Sigmoid colon (tissue), 7 donors: ENCODE results near the gene CACNA1A. TPM values are rescaled to one million over a fixed set of nuclear protein-coding genes. Genes with fewer than 3 reads are reported as not detected.

Experiments
- DNase-seq: peaks from one replicate; pipeline ENCODE4 v3.0.0-alpha.2; 2019
- H3K27ac ChIP-seq, 4 donors: fragments of 200-600 bp; sonication (generic); one replicate each; pipeline ENCODE4 v1.5.1; 2016 to 2019; ENCODE audit warnings: mild to moderate bottlenecking in 1 of 4
- H3K27me3 ChIP-seq, 3 donors: fragments of 200-600 bp; sonication (generic); one replicate each; pipeline ENCODE4 v1.5.1; 2019; ENCODE audit warnings: mild to moderate bottlenecking in 1 of 3
- H3K36me3 ChIP-seq, 4 donors: fragments of 200-600 bp; sonication (generic); one replicate each; pipeline ENCODE4 v1.5.1; 2016 to 2019
- H3K4me1 ChIP-seq, 4 donors: fragments of 200-600 bp; sonication (generic); one replicate each; pipeline ENCODE4 v1.5.1; 2017 to 2019
- H3K4me3 ChIP-seq, 4 donors: fragments of 200-600 bp; sonication (generic); one replicate each; pipeline ENCODE4 v1.5.1; 2017 to 2019; ENCODE audit warnings: mild to moderate bottlenecking in 2 of 4, moderate library complexity in 1 of 4
- H3K9me3 ChIP-seq, 4 donors: fragments of 200-600 bp in 3 of 4; sonication (generic) in 3 of 4; one replicate each; pipeline versions ENCODE4 v1.5.1 to v1.6.1; 2013 to 2019
- CTCF ChIP-seq, 4 experiments: fragments of 450-650 bp in 3 of 4; fragments of 200-600 bp in 1 of 4; IDR thresholded peaks; one replicate each; pipeline ENCODE4 v1.5.1; 2016 to 2019; ENCODE audit warnings: antibody characterized with exemption in 4 of 4, mild to moderate bottlenecking in 3 of 4, moderate library complexity in 2 of 4
- EP300 ChIP-seq, 4 donors: sonication (generic); formaldehyde crosslinking; IDR thresholded peaks; one replicate each; pipeline ENCODE4 v1.6.1; 2017; ENCODE audit warnings: antibody characterized with exemption in 4 of 4
- POLR2A ChIP-seq, 2 donors: fragments of 450-650 bp; IDR thresholded peaks; one replicate each; pipeline ENCODE4 v1.6.1; 2016; ENCODE audit warnings: antibody characterized with exemption in 2 of 2, mild to moderate bottlenecking in 2 of 2, moderate library complexity in 2 of 2
- POLR2AphosphoS5 ChIP-seq, 4 donors: sonication (generic); formaldehyde crosslinking; IDR thresholded peaks; one replicate each; pipeline ENCODE4 v1.6.1; 2017; ENCODE audit warnings: antibody characterized with exemption in 4 of 4
- WGBS, 2 donors: extraction: QIAGEN DNeasy Blood & Tissue Kit; methylation state at CpG; one replicate each; pipeline ENCODE4 v1.1.7; 2013; 5-methylcytosine and 5-hydroxymethylcytosine counted together
- intact Hi-C: fragments of 100-400 bp; cut with DNase I; formaldehyde crosslinking; loops from one replicate; pipeline ENCODE4 v1.15.1; 2023
- polyA plus RNA-seq, 3 donors: library from polyadenylated mRNA; stranded (reverse); fragments of 200-250 nt; gene quantifications; one replicate each; pipeline ENCODE4 v1.2.3, GENCODE V29; 2013
- total RNA-seq, 4 donors: library from RNA; depleted of rRNA; stranded (reverse); fragments of >200 nt; gene quantifications; one replicate each; pipeline ENCODE4 v1.1.0, GENCODE V29; 2016
- donor health status: healthy with polysubstance abuse.
- donor health status: Bipolar disorder and iron deficiency.
- donor health status: healthy.

The CACNA1A gene
- total and polyA plus RNA-seq, 7 donors = 0.14 to 3.6 (median 1.6) TPM; not detected in 1

GRCh38 chr19:13275016-13275722, 231.1 kb downstream of the CACNA1A start:
- intact Hi-C loops = loop anchor here (10.0 kb wide), 1 partner anchor 440 kb away; no protein-coding TSS in a partner anchor
- no peak for DNase-seq
- peaks cover 0 to 2% (median 0%) of the 10 kb centered on the region in 4 donors for H3K9me3 ChIP-seq
- TF ChIP-seq CTCF (IDR thresholded peaks at IDR 0.05) (no peak), EP300 (IDR thresholded peaks at IDR 0.05) (no peak), POLR2A (IDR thresholded peaks at IDR 0.05) (no peak), POLR2AphosphoS5 (IDR thresholded peaks at IDR 0.05) (no peak)
- H3K36me3 ChIP-seq = no peaks in the 10 kb centered on the region
- H3K4me3 ChIP-seq = no peak overlapping the region
- H3K27me3 ChIP-seq = no peaks in the 10 kb centered on the region
- no peak overlapping the region for H3K27ac ChIP-seq
- H3K4me1 ChIP-seq = no peaks in the 10 kb centered on the region
- WGBS, 2 donors = 76 to 84% methylated on average over 10 of the region's 10 CpGs

GRCh38 chr19:13270514-13271105, 235.7 kb downstream of the CACNA1A start:
- WGBS, 2 donors = 90 to 93% methylated on average over 5 of the region's 5 CpGs
- intact Hi-C loops = loop anchor here (10.0 kb wide), 1 partner anchor 444 kb away; no protein-coding TSS in a partner anchor
- DNase-seq = no peak
- TF ChIP-seq POLR2A (IDR thresholded peaks at IDR 0.05) (no peak), CTCF (IDR thresholded peaks at IDR 0.05) (no peak), EP300 (IDR thresholded peaks at IDR 0.05) (no peak), POLR2AphosphoS5 (IDR thresholded peaks at IDR 0.05) (no peak)
- peaks cover 0 to 2% (median 0%) of the 10 kb centered on the region in 4 donors for H3K9me3 ChIP-seq
- no peaks in the 10 kb centered on the region for H3K27me3 ChIP-seq
- no peaks in the 10 kb centered on the region for H3K36me3 ChIP-seq
- no peak overlapping the region for H3K4me3 ChIP-seq
- H3K27ac ChIP-seq = no peak overlapping the region
- H3K4me1 ChIP-seq = no peaks in the 10 kb centered on the region

GRCh38 chr19:13269348-13269747, 236.9 kb downstream of the CACNA1A start:
- intact Hi-C loops = no loop called here
- WGBS, 2 donors = 92 to 94% methylated on average over 10 of the region's 10 CpGs

GRCh38 chr19:13267889-13268288, 238.4 kb downstream of the CACNA1A start:
- Histone ChIP-seq H3K27ac (no peak overlapping the region), H3K36me3 (no peaks in the 10 kb centered on the region), H3K27me3 (peaks cover 0 to 6% (median 0%) of the 10 kb centered on the region in 3 donors), H3K4me3 (no peak overlapping the region), H3K4me1 (no peaks in the 10 kb centered on the region), H3K9me3 (peaks cover 0 to 2% (median 0%) of the 10 kb centered on the region in 4 donors)
- intact Hi-C loops = no loop called here
- 77 to 78% methylated on average over 4 of the region's 4 CpGs for WGBS, 2 donors
- no peak for DNase-seq
- TF ChIP-seq CTCF (IDR thresholded peaks at IDR 0.05) (no peak), POLR2A (IDR thresholded peaks at IDR 0.05) (no peak), POLR2AphosphoS5 (IDR thresholded peaks at IDR 0.05) (no peak), EP300 (IDR thresholded peaks at IDR 0.05) (no peak)

More at GRCh38 chr19:13269348-13269747, 236.9 kb downstream of the CACNA1A start:
- DNase-seq = no peak
- no peak for TF ChIP-seq POLR2A (IDR thresholded peaks at IDR 0.05)
- H3K9me3 ChIP-seq = peaks cover 0 to 2% (median 0%) of the 10 kb centered on the region in 4 donors
- peaks cover 0 to 4% (median 0%) of the 10 kb centered on the region in 3 donors for H3K27me3 ChIP-seq
- H3K4me3 ChIP-seq = no peak overlapping the region
- H3K4me1 ChIP-seq = no peaks in the 10 kb centered on the region
- no peaks in the 10 kb centered on the region for H3K36me3 ChIP-seq
- H3K27ac ChIP-seq = no peak overlapping the region

- WGBS, 2 donors = 86 to 91% methylated on average over 15 of the region's 15 CpGs
- no peak overlapping the region for H3K4me3 ChIP-seq
These were observed 239.1 kb downstream of the CACNA1A start for GRCh38 chr19:13267131-13267530.

More at GRCh38 chr19:13267131-13267530, 239.1 kb downstream of the CACNA1A start:
- no peak for DNase-seq
- intact Hi-C loops = no loop called here
- H3K9me3 ChIP-seq = peaks cover 0 to 2% (median 0%) of the 10 kb centered on the region in 4 donors
- TF ChIP-seq EP300 (IDR thresholded peaks at IDR 0.05) (no peak), POLR2AphosphoS5 (IDR thresholded peaks at IDR 0.05) (no peak), CTCF (IDR thresholded peaks at IDR 0.05) (no peak), POLR2A (IDR thresholded peaks at IDR 0.05) (no peak)
- H3K27me3 ChIP-seq = peaks cover 0 to 6% (median 0%) of the 10 kb centered on the region in 3 donors
- H3K36me3 ChIP-seq = no peaks in the 10 kb centered on the region
- H3K4me1 ChIP-seq = no peaks in the 10 kb centered on the region
- H3K27ac ChIP-seq = no peak overlapping the region
